HepG2 (cell line): ENCODE measurements around the gene AHRR. TPM values are rescaled to one million over a fixed set of nuclear protein-coding genes. Genes with fewer than 3 reads are reported as not detected.

Source experiments
- AHR ChIP-seq: IDR thresholded peaks from 2 replicates; pipeline ENCODE4 v1.6.1; 2018; ENCODE audit warnings: missing genetic modification reagents, missing compliant biosample characterization
- CCDC6 ChIP-seq: sonication (generic); formaldehyde crosslinking; IDR thresholded peaks from 2 replicates; pipeline ENCODE4 v1.8.1; 2022; ENCODE audit warnings: mild to moderate bottlenecking, missing genetic modification reagents, moderate library complexity
- DBP ChIP-seq: sonication (generic); formaldehyde crosslinking; IDR thresholded peaks from 2 replicates; pipeline ENCODE4 v1.4.0; 2020; ENCODE audit warnings: missing genetic modification reagents; ENCODE audit errors: not compliant biosample characterization
- E2F2 ChIP-seq: sonication (generic); formaldehyde crosslinking; IDR thresholded peaks from 2 replicates; pipeline ENCODE4 v1.4.0; 2020; ENCODE audit warnings: missing genetic modification reagents, borderline replicate concordance
- FOXA1 ChIP-seq, 2 experiments: fragments of 450-650 bp in 1 of 2; sonication (generic) in 1 of 2; formaldehyde crosslinking in 1 of 2; IDR thresholded peaks; 2 replicates each; pipeline versions ENCODE4 v1.4.0 to v1.6.1; 2016 to 2020; ENCODE audit warnings: missing genetic modification reagents in 1 of 2
- KLF11 ChIP-seq: IDR thresholded peaks from 2 replicates; pipeline ENCODE4 v1.6.1; 2016; ENCODE audit warnings: missing compliant biosample characterization
- KLF13 ChIP-seq: sonication (generic); formaldehyde crosslinking; IDR thresholded peaks from 2 replicates; pipeline ENCODE4 v1.4.0; 2020; ENCODE audit warnings: mild to moderate bottlenecking, missing genetic modification reagents
- MEIS1 ChIP-seq: sonication (generic); formaldehyde crosslinking; IDR thresholded peaks from 2 replicates; pipeline ENCODE4 v1.9.0; 2021; ENCODE audit warnings: mild to moderate bottlenecking, missing genetic modification reagents, moderate library complexity, borderline replicate concordance
- MEIS2 ChIP-seq: sonication (generic); formaldehyde crosslinking; IDR thresholded peaks from 2 replicates; pipeline ENCODE4 v1.9.0; 2021; ENCODE audit warnings: mild to moderate bottlenecking, missing genetic modification reagents
- NBN ChIP-seq: fragments of 450-650 bp; conservative IDR thresholded peaks from 2 replicates; pipeline ENCODE4 v1.6.1; 2017
- NFE2L2 ChIP-seq: fragments of 150-350 bp; IDR thresholded peaks from 2 replicates; pipeline ENCODE4 v1.6.1; 2014; ENCODE audit warnings: low read length
- NFYB ChIP-seq: sonication (generic); formaldehyde crosslinking; IDR thresholded peaks from 2 replicates; pipeline ENCODE4 v1.4.0; 2020; ENCODE audit warnings: missing genetic modification reagents
- SMARCE1 ChIP-seq: fragments of 450-650 bp; IDR thresholded peaks from 2 replicates; pipeline ENCODE4 v1.6.1; 2017; ENCODE audit warnings: borderline replicate concordance
- STAT5B ChIP-seq: sonication (generic); formaldehyde crosslinking; IDR thresholded peaks from 2 replicates; pipeline ENCODE4 v1.4.0; 2020; ENCODE audit warnings: missing genetic modification reagents
- THAP8 ChIP-seq: sonication (generic); formaldehyde crosslinking; IDR thresholded peaks from 2 replicates; pipeline ENCODE4 v1.5.1; 2020; ENCODE audit warnings: missing genetic modification reagents, mild to moderate bottlenecking, borderline replicate concordance
- ZBTB7A ChIP-seq: sonication (generic); formaldehyde crosslinking; IDR thresholded peaks from 2 replicates; pipeline ENCODE4 v1.8.0; 2022; ENCODE audit warnings: mild to moderate bottlenecking, missing genetic modification reagents
- ZNF18 ChIP-seq: sonication (generic); formaldehyde crosslinking; IDR thresholded peaks from 2 replicates; pipeline ENCODE4 v1.8.0; 2022; ENCODE audit warnings: mild to moderate bottlenecking, missing genetic modification reagents; ENCODE audit not compliant: insufficient replicate concordance
- ZNF331 ChIP-seq: sonication (generic); formaldehyde crosslinking; IDR thresholded peaks from 2 replicates; pipeline ENCODE4 v1.4.0; 2020; ENCODE audit warnings: missing genetic modification reagents
- ZNF460 ChIP-seq: sonication (generic); formaldehyde crosslinking; IDR thresholded peaks from 2 replicates; pipeline ENCODE4 v1.5.1; 2020; ENCODE audit warnings: missing genetic modification reagents, mild to moderate bottlenecking, borderline replicate concordance
- ZNF674 ChIP-seq: sonication (generic); formaldehyde crosslinking; IDR thresholded peaks from 2 replicates; pipeline ENCODE4 v1.5.0; 2020; ENCODE audit warnings: low read depth, mild to moderate bottlenecking, missing genetic modification reagents
- ZNF777 ChIP-seq: sonication (generic); formaldehyde crosslinking; IDR thresholded peaks from 2 replicates; pipeline ENCODE4 v1.4.0; 2020; ENCODE audit warnings: missing genetic modification reagents
- ZNF800 ChIP-seq: sonication (generic); formaldehyde crosslinking; IDR thresholded peaks from 2 replicates; pipeline ENCODE4 v1.4.0; 2020; ENCODE audit warnings: missing genetic modification reagents
- ZNF891 ChIP-seq: sonication (generic); formaldehyde crosslinking; IDR thresholded peaks from 2 replicates; pipeline ENCODE4 v1.5.0; 2020; ENCODE audit warnings: mild to moderate bottlenecking, missing genetic modification reagents
- ZSCAN20 ChIP-seq: sonication (generic); formaldehyde crosslinking; IDR thresholded peaks from 2 replicates; pipeline ENCODE4 v1.4.0; 2020; ENCODE audit warnings: missing genetic modification reagents, mild to moderate bottlenecking, borderline replicate concordance
- polyA plus RNA-seq, 8 experiments: library from polyadenylated mRNA; depleted of rRNA in 3 of 8; stranded (reverse) in 7 of 8; unstranded in 1 of 8; fragments of >200 nt; fragmentation: Illumina TruSeq in 4 of 8; extraction: Trizol in 4 of 8; gene quantifications; 2 replicates each; pipeline versions ENCODE4 v1.2.1 to v1.2.3, GENCODE V29; 2011 to 2016; ENCODE audit warnings: low read depth in 4 of 8, missing spikeins in 1 of 8, mixed read lengths in 1 of 8; ENCODE audit not compliant: insufficient read depth in 1 of 8
- total RNA-seq, 5 experiments: library from RNA; depleted of rRNA; stranded (reverse); fragments of >200 nt; fragmentation: Illumina TruSeq; extraction: Trizol; gene quantifications; 2 replicates each; pipeline ENCODE4 v1.2.3, GENCODE V29; 2016; ENCODE audit warnings: low read depth in 1 of 5

The AHRR gene
- total and polyA plus RNA-seq, 2 of the 13 experiments (the other 11 are each of a cell fraction or from before 2014, with no cell fraction given) = 0.28 to 0.35 TPM

GRCh38 chr5:431001-431710 is 109.6 kb downstream of the AHRR start (continued):
- peak; percentile 24; the same call in 1 of the 2 replicates for TF ChIP-seq ZNF331 (CRISPR knock-in tag)
- no peak for TF ChIP-seq NFYB
- TF ChIP-seq ZNF777 (CRISPR knock-in tag) = no peak
- TF ChIP-seq AHR = no peak
- no peak for TF ChIP-seq ZNF891 (CRISPR knock-in tag)
- no peak for TF ChIP-seq NFE2L2
- no peak for TF ChIP-seq ZNF674
- TF ChIP-seq NBN = no peak
- TF ChIP-seq E2F2 (CRISPR knock-in tag) = no peak
- TF ChIP-seq MEIS2 (CRISPR knock-in tag) = no peak
- TF ChIP-seq DBP (CRISPR knock-in tag) = no peak
- TF ChIP-seq ZSCAN20 (CRISPR knock-in tag) = no peak
- no peak for TF ChIP-seq ZNF460 (CRISPR knock-in tag)
- peak; percentile 56; the same call in 1 of the 2 replicates for TF ChIP-seq ZBTB7A (CRISPR knock-in tag)
- TF ChIP-seq SMARCE1 = no peak
- no peak for TF ChIP-seq KLF13
- TF ChIP-seq STAT5B (CRISPR knock-in tag) = no peak
- no peak for TF ChIP-seq ZNF18
- TF ChIP-seq ZNF800 (CRISPR knock-in tag) = no peak; the same call in 1 of the 2 replicates
- TF ChIP-seq MEIS1 (CRISPR knock-in tag) = no peak
- TF ChIP-seq FOXA1 (IDR thresholded peaks at IDR 0.05) = no peak
- TF ChIP-seq FOXA1 (CRISPR knock-in tag; IDR thresholded peaks at IDR 0.05) = no peak
- TF ChIP-seq THAP8 (CRISPR knock-in tag) = no peak
- TF ChIP-seq CCDC6 (CRISPR knock-in tag) = no peak
- no peak for TF ChIP-seq KLF11 (CRISPR knock-in tag)
